GM18858 (cell line): ENCODE measurements around the gene CABS1.
A peak's percentile ranks its signal among the peaks of the same experiment; 100 is the strongest.

Experiments
- ATAC-seq: cut with Tn5 transposase; IDR thresholded peaks from one replicate; pipeline ENCODE4 v1.9.1; 2021; ENCODE audit not compliant: unreplicated experiment

CABS1 gene

GRCh38 chr4:70334681-70335080 lies at the start of gene CABS1:
Gene CABS1, plus strand, starts transcription at chr4:70334981. Its CDS starts 59 bp downstream, at chr4:70335040.
- no peak for ATAC-seq

- ATAC-seq = no peak
These were observed 46.1 kb upstream of the CABS1 start for GRCh38 chr4:70288651-70289050.

DNA sequence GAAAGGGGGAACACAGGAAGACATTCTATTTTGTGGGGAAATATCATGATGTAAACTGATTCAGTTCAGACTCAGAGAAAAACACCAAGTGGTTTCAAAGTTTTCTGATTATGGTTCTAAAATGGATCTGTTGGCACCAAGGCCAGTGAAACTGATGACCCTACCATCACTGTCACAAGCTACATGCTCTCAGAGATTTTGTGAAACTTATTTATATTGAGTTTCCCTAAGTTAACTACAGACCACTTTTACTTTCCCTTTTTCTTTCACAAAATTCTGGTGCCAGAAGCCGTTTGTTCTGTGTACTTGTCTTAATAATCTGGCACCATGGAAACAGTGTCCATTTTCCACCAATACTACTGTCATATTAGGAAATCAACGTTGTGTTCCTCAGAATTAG lies 43.4 kb upstream of the CABS1 start:
- no peak for ATAC-seq

DNA sequence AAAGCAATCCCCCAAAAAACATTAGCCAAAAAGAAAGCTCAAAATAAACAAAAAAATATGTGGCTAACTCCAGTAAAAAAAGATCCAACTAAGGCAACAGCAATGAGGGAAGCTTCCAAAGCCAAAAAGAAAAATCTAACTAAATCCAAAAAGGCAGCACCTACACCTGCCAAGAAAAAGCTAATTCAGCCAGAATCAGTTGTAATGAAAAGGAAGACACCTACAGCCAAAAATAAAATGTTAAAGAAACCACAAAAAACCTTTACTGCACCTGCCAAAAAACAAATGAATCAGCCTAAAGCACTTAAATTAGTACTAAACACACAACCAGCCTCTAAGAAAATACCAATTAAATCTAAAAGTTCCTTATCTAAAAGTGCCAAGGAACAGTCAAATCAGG lies 37.2 kb upstream of the CABS1 start:
- ATAC-seq = no peak

- no peak for ATAC-seq
These were observed 36.7 kb upstream of the CABS1 start for GRCh38 chr4:70298051-70298450.

GRCh38 chr4:70299643-70300042 lies 35.1 kb upstream of the CABS1 start:
- no peak for ATAC-seq

DNA sequence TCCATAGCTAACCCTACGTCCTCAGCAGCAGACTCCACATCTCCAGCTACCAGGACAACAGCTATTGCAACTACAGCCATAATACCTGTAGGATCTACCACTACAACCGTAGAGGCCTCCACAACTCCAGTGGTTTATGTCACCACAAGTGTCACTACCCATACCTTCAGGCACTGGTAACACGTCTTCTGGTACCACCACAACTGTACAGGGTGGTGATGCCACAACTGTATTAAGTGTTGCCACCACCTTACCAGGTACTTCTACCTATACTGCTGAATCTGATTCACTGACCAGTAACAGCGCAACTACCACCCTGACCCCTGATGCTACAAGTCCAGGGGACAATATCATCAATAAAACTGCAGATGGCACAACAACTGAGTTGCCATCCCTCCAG lies 34.6 kb upstream of the CABS1 start:
- ATAC-seq = no peak

DNA sequence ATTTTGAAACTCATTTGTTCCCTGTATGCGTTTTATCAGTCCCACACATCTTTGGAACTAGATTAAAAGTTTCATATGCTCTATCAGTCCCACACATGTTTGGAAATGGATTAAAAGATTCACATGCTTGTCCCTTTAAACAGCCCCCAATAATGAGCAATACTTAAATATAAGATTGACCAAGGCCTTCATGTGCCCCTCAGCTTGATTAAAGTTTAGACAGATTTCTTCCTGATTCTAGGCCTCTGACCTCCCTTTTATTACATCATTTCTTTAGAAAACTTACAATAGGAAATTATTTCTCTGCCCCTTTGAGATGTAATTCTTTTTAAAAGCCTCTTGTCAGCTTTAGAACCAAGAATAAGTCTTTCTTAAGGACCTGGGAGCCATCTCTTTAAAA lies 31.7 kb upstream of the CABS1 start:
- ATAC-seq = no peak

- ATAC-seq = no peak
These were observed 29.2 kb upstream of the CABS1 start for GRCh38 chr4:70305601-70306000.

DNA sequence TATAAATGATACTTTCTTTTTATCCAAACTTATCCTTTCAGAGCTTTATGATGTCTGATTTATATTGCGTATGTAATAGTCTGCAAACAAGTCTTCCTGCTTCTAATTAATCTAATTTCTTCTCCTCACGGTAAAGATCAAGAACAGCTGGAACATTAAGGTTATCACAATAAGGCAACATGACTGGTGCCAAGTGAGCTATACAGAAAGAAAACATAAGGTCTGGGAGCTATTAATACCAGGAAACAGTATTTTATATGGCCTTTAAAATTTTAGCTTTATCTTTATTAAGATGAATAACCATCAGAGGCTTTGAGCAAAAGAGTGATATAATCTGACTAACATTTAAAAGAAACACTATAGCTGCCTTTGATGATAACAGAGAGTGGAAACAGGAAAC lies 28.7 kb upstream of the CABS1 start:
- no peak for ATAC-seq

DNA sequence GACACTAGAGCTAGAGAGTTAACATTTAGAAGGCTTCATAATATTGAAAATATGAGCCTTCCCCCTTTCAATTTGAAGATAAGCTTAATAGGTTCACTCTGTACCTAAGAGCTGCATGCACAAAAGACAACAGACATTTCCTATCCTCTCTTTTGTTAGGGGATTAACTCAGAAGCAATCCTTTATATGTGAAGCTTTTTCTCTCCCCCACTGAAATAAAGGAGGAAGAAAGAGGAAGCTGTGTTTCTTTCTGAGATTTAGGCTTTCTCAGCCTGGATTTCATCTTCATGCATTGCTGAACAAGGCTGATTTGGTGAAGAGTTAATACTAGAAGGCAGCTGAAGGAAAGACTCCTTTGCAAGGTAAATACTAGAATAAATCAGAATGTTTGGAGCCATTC lies 21.0 kb upstream of the CABS1 start:
- ATAC-seq = no peak

GRCh38 chr4:70315928-70316327 lies 18.9 kb upstream of the CABS1 start:
- peak; percentile 77 for ATAC-seq

DNA sequence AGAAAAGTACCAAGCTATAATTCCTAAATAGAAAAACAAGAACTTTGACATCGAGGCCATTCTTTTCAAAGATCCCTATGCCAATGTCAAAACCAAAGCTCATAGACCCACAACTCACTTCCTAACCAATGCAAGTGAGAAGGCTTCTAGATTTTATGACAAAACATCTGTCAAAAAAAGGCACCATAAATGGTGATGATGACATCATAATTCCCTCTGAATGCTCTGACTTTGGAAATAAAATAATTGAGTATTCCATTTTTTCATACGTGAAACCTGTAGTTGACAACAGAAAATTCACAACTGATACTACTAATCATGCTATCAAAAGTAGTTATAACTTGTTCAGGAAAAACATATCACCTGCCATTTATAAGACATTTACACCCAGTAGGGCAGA lies 8.7 kb upstream of the CABS1 start:
- no peak for ATAC-seq

GRCh38 chr4:70336043-70336442 lies 1.3 kb downstream of the CABS1 start:
- no peak for ATAC-seq

GRCh38 chr4:70337886-70338420 lies 3.2 kb downstream of the CABS1 start:
- ATAC-seq = no peak

DNA sequence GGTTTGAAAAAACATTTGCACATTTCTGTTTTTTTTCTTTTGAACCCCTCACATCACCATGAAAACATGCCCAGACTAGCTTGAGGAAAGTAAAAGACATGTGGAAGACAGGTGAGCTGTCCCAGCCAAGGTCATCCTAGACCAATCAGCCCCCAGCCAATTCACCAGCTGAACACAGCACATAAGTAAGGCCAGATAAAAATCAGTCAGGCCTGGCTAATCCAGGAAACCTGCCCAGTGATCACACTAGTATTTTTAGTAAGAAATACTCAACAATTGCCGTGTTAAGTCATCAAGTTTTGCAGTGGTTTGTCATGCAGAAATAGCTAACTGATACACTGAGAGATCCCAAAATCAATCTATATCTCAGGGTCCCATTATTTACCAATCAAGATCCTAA lies 21.4 kb downstream of the CABS1 start:
- no peak for ATAC-seq

GRCh38 chr4:70359115-70359661 lies 24.4 kb downstream of the CABS1 start:
- ATAC-seq = no peak

DNA sequence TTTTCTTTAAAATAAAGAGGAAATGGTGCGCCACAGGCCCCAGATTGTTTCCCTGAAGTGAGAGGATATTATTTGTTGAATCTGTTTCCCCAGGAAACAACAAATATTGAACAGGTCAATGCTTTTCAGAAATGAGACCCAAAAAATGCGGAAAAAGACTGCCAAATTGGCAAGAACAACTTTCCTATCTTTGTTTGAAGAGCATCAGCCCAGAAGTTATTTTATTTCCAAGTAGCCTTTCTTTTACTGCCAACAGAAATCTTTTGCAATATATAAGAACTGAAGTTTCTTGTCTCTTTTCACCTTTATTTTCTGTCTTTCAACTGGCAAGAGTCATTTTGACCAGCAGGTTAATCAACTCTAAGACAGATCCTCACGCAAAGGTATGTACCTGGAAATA lies 25.7 kb downstream of the CABS1 start, which contains the start of gene SMR3A:
TSS of gene SMR3A (plus strand) at position 301 of the 400 bp plus-strand sequence. CDS start 1,356 bp downstream, outside the sequence.
- ATAC-seq = no peak

DNA sequence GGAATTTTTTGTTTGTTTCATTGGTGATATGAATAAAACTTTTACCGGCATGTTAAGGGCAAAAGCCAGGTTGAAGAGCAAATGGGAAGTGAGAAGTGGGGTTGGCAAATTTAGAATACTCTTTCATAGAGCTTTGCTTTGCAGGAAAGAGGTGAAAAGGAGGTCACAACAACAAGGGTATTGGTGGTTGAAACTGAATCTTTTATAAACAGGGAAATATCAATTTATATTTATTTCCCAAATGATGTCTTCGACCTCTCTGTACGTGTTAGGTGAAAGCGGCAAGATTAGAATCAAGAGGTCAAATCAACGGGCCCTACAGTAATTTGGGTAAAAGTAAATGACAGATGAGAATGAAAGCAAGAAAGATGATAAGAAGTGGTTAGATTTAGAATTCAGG lies 29.2 kb downstream of the CABS1 start:
- ATAC-seq = no peak

DNA sequence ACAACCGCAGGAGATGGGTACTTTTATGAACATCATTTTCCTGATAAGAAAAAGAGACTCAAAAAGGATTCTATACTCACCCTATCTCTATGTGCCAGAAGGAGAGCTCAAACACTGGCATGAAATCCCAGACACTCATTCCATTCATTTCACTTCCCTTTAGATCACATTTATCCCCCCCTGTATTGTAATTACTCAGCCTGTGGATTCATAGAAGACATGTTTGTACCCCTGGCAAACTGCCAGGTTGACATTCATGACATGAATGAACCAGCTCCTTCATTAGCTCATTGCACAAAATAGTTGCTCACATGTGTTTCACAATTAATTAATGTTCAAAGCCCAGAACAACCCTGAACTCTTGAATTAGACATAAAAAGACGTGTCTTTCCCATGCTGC lies 30.7 kb downstream of the CABS1 start:
- ATAC-seq = no peak

GRCh38 chr4:70367813-70368212 lies 33.0 kb downstream of the CABS1 start:
- ATAC-seq = no peak

DNA sequence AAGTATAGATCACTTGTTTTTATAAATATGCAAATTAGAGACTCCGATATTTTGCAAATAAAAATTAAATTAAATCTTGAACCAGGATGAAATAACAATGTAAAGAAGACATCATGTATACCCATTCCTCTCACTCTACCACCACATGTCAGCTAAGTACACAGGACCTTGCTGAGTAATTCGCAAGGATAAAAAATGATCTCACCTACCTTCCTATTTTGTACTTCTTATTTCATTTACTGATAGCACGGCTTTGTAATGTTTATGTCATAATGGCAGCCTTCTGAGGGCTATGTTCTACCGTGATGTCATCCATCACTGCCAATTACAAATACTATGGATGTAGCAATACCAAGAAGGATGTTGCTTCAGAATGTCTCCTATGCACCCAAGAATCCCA lies 37.2 kb downstream of the CABS1 start:
- ATAC-seq = no peak

DNA sequence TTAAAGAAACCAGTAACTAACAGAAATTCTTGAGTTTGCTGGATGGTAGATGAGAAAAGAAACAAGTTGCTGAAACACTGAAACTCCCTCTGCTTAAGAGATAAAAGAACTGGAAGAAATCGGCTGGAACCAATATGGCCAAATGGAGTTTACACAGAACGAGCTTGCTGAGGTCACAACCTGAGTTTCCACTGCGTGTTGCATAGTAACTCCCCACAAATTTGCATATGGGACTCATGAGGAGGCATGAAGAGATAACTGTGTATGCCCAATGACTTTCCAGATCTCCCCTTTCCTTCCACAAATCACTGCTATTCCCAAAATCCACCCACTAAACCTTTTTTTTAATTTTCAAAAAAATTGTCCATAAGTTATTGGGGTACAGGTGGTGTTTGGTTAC lies 38.0 kb downstream of the CABS1 start:
- ATAC-seq = no peak
